Thyroid gland (tissue), 4 donors: ENCODE measurements around the gene HHIPL1.

Source experiments
- CTCF ChIP-seq, 6 experiments: fragments of 200-600 bp in 3 of 6; fragments of 450-650 bp in 3 of 6; sonication (generic) in 3 of 6; IDR thresholded peaks; one replicate each; pipeline ENCODE4 v1.5.1; 2016 to 2019; ENCODE audit warnings: antibody characterized with exemption in 6 of 6, mild to moderate bottlenecking in 2 of 6, inconsistent platforms in 1 of 6, moderate library complexity in 1 of 6
- POLR2A ChIP-seq, 2 donors: fragments of 450-650 bp; IDR thresholded peaks; one replicate each; pipeline ENCODE4 v1.6.1; 2017; ENCODE audit warnings: antibody characterized with exemption in 2 of 2, mild to moderate bottlenecking in 2 of 2, moderate library complexity in 1 of 2

DNA sequence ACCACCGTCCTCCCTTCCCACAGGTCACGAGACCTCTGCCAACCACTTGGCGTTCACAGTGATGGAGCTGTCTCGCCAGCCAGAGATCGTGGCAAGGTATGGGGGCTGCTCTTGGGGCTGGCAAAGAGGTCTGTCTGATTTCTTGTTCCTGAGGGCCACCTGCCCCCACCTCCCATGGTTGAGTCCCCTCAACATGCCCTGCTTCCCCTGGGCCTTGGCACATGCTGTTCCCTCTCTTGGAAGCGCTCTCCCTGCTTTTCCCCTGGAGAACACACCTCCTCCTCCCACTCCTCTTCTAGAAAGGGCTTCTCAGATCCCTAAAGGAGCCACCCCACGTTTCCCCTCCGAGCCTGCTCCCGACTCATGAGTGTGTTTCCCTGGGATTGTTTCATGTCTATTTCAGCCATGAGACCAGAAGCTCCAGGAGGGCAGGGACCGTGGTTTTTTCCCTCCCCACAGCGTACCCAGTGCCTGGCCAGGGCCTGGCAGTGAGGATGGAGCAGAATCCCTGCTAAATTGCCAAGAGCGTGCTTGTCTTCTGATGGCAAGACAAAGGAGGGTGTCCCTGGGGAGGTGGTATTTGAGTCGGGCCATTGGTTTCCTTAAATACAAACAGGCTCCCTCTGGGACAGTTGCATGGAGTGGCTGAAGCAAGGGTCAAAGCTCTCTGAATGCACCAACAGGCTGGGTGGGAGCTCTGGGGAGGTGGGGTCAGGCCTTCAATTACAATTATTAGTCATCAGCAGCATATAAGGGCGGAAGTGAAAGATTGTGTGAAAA, 73.3 kb downstream of the HHIPL1 start:
- TF ChIP-seq CTCF (IDR thresholded peaks at IDR 0.05) (no peak), POLR2A (IDR thresholded peaks at IDR 0.05) (no peak)
